Glomerular visceral epithelial cell (primary cell): ENCODE data around the gene UGT1A7.
"Not testable (repeated sequence)": the region's sequence is repeated elsewhere in the genome, so short reads cannot be mapped to it uniquely, and the experiment has no call there.

Experiments used
- DNase-seq: peaks from one replicate; pipeline ENCODE4 v3.0.0-alpha.2; 2016; ENCODE audit errors: extremely low spot score

The UGT1A7 gene

DNA sequence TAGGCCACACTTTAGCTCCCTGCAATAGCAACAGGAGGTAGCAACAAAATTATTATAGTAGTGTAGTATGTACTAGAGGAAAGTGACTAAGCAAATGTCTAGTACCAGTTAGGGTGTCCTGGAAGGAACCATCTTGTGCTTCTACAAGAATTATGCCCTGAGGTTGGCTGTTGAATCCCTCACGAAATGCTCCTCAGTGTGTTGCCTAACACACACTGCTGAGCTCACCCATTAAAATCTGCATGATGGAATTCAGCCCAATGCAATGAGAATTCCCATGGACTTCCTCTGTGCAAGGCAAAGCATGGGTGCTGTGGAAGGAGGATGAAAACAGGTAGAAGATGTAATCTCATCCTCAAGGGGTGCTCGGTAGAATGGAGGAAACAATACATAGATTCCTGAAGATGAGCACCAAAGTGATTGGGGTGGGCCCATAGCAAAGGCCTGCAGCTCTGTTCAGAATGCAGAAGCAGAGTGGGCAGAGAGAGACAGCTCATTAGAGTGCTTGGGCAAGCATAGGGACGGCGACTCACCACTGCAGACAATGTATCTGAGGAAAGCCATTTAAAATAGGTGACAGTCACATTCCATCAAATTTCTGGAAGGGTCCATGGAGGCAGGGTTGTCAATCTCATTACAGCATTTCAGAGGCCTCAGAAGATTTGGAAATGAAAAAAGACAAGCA lies 1.2 kb upstream of the UGT1A7 start:
- DNase-seq, result no peak

DNA sequence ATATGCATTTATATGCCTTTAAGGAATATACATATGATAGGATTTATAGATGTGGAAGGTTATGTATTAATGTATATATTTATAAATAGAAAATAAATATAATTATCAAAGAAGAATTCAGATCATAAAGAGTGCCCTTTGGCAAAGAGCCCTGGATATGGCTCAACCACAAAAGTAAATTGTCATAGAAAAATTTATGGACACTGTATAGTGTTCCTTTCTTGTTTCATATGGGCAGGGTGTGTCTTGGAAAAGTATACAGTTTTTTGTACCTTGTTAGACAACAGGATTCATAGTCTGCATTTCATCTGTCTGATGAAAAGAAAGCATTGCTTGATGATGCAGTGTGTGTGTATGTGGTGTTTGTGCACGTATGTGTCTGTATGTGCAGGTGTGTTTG lies 2.9 kb downstream of the UGT1A7 start:
- no peak for DNase-seq

DNA sequence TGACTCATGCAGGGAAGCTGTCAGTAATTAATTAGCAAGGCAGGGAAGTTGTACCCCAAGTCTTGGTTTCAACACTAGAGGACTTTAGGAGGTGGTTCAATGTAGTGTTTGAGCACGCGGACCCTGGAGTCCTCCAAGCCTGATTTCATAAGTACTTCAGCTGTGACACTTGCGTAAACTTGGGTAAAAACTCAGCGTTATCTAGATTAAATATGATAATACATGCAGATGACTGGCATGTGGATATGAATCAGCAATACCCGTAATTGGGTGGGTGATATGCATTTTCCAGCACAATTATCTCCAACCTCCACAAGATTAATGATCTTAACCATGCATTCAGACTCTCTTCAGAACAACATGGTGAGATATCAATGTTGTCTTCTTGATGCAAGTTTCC lies 5.2 kb downstream of the UGT1A7 start:
- no peak for DNase-seq

DNA sequence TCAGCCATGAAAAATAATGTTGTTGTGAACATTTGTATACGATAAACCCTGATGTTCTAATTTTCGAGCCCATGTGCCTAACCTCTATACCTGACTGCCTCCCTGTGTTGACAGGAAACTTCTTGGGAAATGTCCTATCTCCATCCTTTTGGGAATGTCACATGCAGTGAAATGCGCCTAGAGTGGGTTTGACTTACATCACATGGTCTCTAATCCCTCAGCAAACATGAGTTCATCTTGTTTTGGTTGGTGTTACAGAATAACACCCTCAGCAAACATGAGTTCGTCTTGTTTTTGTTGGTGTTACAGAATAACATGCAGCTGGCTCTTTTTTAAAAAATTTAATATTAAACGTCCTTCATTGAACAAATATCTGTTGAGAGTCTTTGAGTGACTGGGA lies 6.6 kb downstream of the UGT1A7 start:
- DNase-seq, result no peak

DNA sequence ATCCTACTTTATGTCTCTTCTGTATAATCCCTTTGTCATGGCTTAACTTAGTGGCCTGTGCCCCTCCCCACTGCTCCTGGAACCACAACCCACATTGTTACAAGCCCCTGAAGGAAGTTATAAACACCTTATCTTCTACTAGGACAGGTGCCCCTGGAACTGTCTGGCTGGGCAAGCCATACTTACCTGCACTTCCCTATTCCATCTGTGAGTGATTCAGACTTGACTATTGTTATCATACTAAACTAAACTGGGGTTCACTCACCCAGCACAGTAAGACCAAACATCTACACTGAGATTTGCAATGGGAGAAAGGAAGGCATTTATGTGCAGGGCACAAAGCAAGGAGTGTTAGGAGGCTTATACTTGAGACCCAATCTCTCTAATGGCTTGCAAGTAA lies 7.3 kb downstream of the UGT1A7 start:
- DNase-seq, result no peak

DNA sequence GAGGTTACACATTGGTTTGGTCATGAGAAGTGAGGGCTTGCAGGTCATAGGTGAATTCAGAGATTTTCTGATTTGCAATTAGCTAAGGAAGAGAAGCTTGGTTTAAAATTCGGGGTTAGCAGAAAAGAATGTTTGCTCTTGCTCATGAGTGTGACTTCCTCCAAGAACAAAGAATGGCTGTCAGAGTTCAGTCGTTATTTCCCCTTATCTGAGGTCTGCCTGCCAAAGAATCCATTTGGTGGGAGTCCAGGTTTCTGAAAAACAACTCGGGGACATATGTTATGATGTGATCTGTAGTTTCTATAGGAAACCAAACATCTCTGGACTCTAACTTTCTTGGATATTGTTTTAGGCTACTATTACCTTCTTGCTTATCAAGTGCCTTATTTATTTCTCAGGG lies 7.8 kb downstream of the UGT1A7 start:
- no peak for DNase-seq

DNA sequence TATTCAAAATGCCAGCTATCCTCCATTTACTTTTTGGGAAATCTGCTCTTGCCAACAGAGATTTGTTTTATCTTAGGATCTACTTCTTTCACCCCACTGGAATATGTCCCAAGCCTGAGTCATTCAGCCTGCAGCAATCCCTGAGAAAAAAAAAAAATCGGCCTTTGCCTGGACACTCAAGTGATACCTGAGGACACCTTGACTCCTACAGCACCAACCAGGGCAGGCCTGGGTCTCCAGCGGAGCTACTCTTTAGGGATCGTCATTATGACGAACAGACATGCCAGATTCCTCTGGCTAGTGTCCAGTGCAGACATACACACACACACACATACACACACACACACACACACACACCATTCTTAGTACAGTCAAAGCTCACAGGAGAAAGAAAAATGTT lies 8.7 kb downstream of the UGT1A7 start:
- DNase-seq, result no peak

DNA sequence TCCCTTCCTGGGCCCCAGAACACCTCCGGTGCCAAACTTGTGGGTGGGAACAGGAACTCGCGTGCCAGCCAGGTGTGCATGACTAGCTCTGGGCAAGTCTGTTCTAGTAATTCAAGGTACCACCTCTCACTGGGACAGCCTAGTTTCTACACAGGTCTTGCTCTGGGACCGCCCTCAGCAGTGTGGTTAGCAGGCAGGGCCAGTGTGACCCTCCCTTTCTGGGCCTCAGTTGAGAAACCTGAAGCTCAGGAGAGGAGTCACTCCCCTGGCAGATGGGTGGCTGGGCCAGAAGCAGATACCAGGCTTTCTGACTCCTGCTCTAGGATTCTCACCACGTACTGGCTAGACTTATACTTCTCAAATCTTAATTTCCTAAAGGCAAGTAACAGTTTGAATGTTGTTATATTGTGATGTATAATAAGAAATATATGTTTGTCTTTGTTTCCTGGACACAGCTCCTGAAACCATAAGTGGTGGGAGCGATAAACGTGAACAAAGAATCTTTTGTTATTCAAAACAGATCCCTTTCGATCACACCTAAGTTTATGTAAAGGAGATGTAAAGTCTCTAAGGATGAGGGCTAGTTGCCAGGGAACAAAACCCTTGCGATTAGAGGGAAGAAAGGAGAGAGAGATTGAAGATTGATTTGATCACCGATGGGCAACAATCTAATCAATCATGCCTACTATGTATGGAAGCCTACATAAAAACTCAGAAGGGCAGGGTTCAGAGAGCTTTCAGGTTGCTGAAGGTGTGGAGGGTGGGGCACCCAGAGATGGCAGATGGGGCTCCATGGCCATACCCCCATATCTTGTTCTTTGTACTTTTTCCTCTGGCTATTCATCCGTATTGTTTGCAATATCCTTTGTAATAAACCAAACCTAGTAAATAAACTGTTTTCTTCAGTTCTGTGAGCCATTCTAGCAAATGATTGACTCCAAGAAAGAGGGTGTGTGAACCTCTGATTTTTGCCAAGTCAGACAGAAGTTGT lies 10.0 kb downstream of the UGT1A7 start:
- no peak for DNase-seq

DNA sequence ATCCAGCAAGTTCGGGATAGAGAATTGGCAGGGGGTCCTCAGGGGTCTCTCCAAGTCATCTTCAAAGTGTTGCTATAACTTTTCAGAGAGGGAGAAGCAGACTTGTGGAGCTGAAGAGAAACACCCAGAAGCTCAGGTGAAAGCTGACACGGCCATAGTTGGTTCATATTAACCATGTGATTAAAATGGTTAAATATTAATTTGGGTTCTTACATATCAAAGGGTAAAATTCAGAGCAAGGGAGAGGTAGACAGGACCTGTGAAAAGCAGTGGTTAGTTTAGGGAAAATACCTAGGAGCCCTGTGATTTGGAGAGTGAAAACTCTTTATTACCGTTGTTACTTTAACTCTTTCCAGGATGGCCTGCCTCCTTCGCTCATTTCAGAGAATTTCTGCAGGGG lies 10.9 kb downstream of the UGT1A7 start, which contains the start of gene UGT1A6:
UGT1A6 (plus strand) TSS at position 243 of the 400 bp plus-strand sequence; CDS start at position 358, 115 bp downstream.
- DNase-seq, result no peak

DNA sequence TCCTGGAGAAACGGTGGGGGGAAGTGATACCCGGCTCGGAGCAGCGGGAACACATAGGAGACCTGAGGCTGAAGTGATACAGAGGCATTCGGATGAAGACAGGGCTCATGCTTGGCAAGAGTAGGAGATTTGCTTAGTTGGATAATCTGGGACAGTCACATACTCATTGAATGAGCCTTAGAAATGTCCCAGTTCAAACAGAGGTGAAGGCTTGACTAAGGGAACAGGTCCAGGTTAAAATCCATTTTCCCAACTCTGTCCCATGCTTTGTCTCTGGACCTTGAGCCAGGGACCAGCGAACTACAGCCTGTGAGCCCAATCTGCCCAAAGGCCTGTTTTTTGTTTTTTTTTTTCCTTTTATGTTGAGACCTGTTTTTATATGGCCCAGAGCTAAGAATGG lies 12.3 kb downstream of the UGT1A7 start:
- DNase-seq, result no peak

DNA sequence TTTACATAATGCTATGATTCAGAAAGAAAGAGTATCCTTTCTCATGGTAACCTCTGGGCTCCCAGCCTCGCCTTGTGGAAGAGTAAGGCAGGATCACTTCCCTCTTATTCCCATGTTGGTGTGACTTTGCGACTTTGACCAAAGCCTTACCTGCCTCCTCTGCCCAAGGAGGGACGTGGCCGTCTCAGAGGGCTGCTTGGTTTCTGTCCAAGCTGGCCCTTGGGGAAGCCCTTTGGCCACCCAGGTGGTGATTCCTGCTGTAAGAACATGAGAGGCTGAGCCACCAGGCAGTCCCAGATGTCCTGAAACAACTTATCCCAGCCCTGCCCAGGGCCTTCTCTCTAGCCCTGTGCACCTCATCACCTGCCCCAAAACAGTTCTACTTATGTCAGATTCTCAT lies 17.0 kb downstream of the UGT1A7 start:
- DNase-seq, result no peak

DNA sequence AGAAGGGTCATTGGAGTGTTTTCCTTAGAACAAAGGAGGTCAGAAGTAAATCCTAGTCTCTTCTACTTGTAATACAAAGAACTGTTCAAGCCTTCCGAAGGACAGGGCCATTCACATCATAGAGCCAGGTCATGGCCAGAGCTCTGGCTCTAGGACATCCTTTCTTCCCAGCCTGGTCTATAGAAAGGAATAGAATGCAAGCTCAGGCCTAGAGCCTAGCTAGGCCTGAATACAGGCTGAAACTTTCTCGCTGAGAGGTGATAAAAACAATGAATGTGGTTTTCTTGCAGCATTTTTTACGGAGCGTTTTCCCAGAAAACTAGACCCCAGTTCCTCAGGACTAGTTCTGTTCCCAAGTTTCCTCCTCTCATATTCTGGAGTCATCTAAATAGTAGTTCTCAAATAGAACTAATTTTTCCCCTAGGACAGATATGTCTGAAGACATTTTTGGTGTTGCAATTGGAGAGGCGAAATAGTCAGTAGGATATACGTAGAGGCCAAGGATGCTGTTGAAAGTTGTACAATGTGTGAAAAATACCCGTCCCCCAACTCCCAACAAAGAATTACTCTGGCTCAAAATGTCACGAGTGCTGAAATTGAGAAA lies 17.8 kb downstream of the UGT1A7 start:
- DNase-seq, result no peak

DNA sequence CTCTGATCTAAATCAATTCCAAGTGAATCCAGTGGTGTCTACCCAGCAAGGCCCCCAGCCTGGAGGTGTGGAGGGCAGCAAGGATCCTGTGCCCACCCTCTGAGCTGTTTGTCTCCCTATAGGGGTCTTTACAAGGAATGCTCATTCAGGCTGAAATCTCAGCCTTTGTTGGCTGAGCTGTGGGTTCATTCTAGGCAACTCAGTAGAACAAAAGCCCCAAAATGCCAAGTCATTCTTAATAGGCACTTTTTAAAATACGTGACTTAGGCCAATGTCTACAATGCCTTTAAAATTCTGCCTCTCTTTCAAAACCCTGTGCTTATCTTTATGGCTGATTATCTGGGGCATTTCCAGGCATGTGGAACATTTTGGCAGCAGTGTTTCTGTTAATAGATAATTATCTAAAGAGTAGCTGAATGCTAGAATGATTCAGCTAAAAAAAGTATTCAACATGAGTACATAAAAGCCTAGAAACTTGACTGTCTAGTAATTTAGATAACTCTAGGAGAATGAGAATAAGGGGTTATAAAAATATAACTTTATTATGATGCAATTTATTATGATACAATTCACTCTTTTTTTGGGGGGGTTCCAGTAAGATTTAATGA lies 18.4 kb downstream of the UGT1A7 start:
- DNase-seq, result peak; percentile 86

DNA sequence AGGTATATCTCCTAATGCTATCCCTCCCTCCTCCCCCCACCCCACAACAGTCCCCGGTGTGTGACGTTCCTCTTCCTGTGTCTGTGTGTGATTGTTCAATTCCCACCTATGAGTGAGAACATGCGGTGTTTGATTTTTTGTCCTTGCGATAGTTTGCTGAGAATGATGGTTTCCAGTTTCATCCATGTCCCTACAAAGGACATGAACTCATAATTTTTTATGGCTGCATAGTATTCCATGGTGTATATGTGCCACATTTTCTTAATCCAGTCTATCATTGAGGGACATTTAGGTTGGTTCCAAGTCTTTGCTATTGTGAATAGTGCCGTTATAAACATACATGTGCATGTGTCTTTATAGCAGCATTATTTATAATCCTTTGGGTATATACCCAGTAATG lies 19.1 kb downstream of the UGT1A7 start:
- DNase-seq, result not testable (repeated sequence)

DNA sequence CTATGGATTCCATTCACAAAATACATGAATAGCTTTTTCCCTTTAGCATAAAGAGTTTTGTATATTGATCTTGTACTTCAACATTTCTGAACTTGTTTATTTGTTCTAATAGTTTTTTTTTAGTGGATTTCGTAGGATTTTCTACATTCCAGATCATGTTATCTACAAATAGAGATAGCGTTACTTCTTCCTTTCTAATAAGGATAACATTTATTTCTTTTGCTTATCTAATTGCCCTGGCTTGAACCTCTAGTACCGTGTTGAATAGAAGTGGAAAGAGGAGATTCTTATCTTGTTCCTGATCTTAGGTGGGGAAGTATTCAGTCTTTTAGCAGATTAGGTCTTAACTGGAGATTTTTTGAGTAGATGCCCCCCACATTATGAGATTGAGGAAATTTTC lies 20.5 kb downstream of the UGT1A7 start:
- DNase-seq, result no peak

DNA sequence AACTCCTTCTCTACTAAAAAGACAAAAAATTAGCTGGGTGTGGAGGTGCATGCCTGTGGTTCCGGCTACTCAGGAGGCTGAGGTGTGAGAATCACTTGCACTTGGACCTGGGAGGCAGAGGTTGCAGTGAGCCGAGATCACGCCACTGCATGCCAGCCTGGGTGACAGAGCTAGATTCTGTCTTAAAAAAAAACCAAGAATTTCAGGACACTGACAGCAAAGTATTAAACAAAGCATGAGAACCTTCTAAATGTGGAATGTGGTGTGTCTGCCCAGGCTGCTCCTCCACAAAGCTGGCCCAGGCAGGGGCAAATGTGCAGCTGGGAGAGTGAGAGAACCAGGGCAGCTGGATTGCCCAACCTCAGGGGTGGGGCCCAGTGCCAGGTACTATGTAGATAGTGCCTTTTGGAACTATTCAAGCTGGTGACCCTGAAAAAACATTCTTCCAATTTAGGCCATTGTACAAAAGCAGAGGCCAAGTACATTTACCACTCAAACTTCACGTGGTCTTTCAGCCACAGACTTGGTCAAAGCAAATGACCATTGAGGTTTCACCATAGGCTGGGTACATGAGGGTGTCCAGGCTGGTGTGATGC lies 24.3 kb downstream of the UGT1A7 start:
- DNase-seq, result peak; percentile 82

DNA sequence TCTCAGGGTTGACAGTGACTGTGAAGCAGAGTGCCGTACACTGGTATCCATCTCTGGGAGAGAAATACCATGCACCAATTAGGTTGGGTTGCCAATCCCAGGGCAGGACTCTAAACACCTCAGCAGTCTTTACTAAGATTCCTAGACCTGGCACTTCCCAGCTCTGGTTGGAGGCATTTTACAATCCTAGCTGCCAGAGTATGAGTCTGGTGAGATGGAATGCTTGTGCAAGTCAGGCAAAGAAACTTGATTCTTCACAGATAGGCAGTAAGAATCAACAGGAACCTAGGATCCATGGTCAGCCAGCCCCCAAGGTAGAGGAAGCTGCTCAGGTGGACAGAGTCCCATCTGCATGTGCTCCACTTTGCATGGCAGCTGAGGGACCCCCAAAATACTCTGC lies 25.0 kb downstream of the UGT1A7 start:
- DNase-seq, result peak; percentile 69

DNA sequence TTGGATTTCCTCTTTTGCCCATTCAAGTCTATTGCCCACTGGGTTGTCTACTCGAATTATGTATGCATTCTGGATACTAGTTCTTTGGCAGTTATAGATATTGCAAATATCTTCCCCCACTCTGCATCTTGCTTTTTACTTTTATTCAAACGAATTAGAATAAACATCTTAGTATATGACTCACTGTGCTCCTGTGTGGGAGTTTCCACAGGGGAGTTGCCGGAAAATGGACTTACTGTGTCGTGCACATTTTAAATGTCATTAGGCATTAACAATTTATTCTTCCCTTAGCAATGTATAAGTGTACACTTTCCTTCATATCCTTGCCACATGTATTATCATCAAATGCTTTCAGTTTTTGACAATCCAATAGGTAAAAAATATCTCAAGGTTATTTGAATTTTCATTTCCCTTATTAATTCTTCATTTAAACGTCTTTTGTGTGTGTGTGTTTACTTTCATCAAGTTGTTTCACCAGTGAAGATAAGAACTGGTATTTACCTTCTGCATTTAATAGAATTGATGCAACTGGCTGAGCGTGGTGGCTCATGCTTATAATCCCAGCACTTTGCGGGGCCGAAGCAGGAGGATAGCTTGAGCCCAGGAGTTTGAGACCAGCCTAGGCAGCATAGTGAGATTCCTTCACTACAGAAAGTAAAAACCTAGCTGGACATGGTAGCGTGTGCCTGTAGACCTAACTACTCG lies 26.4 kb downstream of the UGT1A7 start:
- DNase-seq, result peak; percentile 45

DNA sequence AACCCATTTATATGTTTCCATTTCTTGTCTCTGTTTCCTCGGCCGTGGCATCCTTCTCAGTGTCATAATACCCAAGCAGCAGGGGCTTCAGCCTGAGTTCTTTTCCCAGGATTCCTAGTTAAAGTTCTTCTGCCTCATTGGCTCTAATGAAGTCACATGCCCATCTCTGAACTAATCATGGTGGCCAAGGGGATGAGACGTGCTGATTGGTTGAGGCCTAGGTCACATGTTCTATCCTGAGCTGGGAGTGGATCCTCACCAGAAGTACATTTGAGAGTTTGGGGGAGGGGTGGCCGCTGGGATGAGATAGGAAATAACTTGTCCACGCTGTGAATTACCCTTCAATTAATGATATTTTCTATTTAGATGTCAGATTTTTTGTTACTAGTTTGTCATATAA lies 27.2 kb downstream of the UGT1A7 start:
- DNase-seq, result no peak

DNA sequence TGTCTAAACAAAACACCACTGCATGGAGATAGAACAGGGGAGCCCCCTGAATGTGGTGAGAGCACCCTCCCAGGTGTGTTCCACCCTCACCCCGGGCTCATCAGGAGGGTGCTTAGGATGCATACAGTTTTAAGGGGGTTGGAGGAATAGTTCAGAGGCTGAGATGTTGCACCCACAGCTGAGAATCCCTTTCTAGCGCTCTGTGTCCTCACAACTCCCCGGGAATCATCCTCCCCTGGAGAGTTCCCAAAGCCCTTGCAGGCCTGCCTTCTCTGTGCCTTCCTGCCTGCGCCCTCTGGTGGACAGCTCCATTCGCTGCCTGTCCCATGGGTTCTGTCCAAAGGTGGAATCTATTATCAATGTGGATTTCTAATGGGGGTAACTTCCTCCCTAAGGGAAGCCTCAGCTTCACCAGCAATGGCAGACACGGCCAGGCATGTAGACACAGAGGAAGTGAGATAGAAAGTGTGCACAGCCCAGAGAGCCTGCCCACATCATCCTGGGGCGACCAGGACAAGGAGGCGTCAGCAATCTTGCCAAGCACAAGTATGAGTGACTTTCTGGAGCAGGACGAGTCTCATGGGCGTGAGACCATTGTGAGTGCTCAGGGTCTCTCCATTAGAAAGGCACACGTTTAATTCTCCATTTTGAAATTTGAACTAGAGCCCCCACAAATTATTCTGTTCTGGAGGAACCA lies 29.8 kb downstream of the UGT1A7 start:
- peak; percentile 88 for DNase-seq
